GM23248 (cell line): Measurements from ENCODE around the gene CACNA1C. TPM values are rescaled to one million over a fixed set of nuclear protein-coding genes. Genes with fewer than 3 reads are reported as not detected.

ENCODE experiments used
- DNase-seq: peaks from one replicate; pipeline ENCODE4 v3.0.0-alpha.2; 2015
- H2AFZ ChIP-seq: fragments of 200-600 bp; sonication (generic); 2 replicates; pipeline ENCODE4 v1.6.1; 2016; ENCODE audit warnings: antibody characterized with exemption
- H3F3A ChIP-seq: fragments of 200-600 bp; sonication (generic); 2 replicates; pipeline ENCODE4 v1.6.1; 2016; ENCODE audit warnings: mild to moderate bottlenecking, antibody characterized with exemption, mixed run types; ENCODE audit not compliant: insufficient read depth
- H3K27ac ChIP-seq: fragments of 200-600 bp; sonication (generic); 2 replicates; pipeline ENCODE4 v1.5.1; 2016; ENCODE audit warnings: mild to moderate bottlenecking
- H3K27me3 ChIP-seq: fragments of 200-600 bp; sonication (generic); replicated peaks from 2 replicates; pipeline ENCODE4 v1.6.1; 2016; ENCODE audit warnings: mild to moderate bottlenecking; ENCODE audit not compliant: insufficient read depth
- H3K36me3 ChIP-seq: fragments of 200-600 bp; sonication (generic); 2 replicates; pipeline ENCODE4 v1.6.1; 2016; ENCODE audit warnings: low read depth, mild to moderate bottlenecking
- H3K4me1 ChIP-seq: fragments of 200-600 bp; sonication (generic); 2 replicates; pipeline ENCODE4 v1.6.1; 2016; ENCODE audit warnings: mild to moderate bottlenecking; ENCODE audit not compliant: insufficient read depth
- H3K4me2 ChIP-seq: fragments of 200-600 bp; sonication (generic); one replicate; pipeline ENCODE4 v1.6.1; 2016; ENCODE audit warnings: mild to moderate bottlenecking; ENCODE audit not compliant: unreplicated experiment
- H3K4me3 ChIP-seq: fragments of 200-600 bp; sonication (generic); 2 replicates; pipeline ENCODE4 v1.5.1; 2016; ENCODE audit warnings: mild to moderate bottlenecking
- H3K79me2 ChIP-seq: fragments of 200-600 bp; sonication (generic); 2 replicates; pipeline ENCODE4 v1.6.1; 2016; ENCODE audit warnings: mild to moderate bottlenecking; ENCODE audit not compliant: insufficient read depth
- H3K9ac ChIP-seq: fragments of 200-600 bp; sonication (generic); 2 replicates; pipeline ENCODE4 v1.6.1; 2016; ENCODE audit warnings: mild to moderate bottlenecking
- H3K9me2 ChIP-seq: fragments of 200-600 bp; sonication (generic); 2 replicates; pipeline ENCODE4 v1.6.1; 2016; ENCODE audit warnings: mixed run types, mild to moderate bottlenecking, moderate library complexity; ENCODE audit not compliant: insufficient read depth
- H3K9me3 ChIP-seq: fragments of 200-600 bp; sonication (generic); one replicate; pipeline ENCODE4 v1.6.1; 2017; ENCODE audit warnings: low read depth
- H4K20me1 ChIP-seq: fragments of 200-600 bp; sonication (generic); 2 replicates; pipeline ENCODE4 v1.6.0; 2016; ENCODE audit not compliant: insufficient read depth
- EZH2 ChIP-seq: fragments of 200-600 bp; sonication (generic); IDR thresholded peaks from 2 replicates; pipeline ENCODE4 v1.6.1; 2018; ENCODE audit warnings: antibody characterized with exemption, mild to moderate bottlenecking; ENCODE audit not compliant: insufficient read depth, poor library complexity, severe bottlenecking
- EZH2phosphoT487 ChIP-seq: fragments of 200-600 bp; sonication (generic); IDR thresholded peaks from 2 replicates; pipeline ENCODE4 v1.6.1; 2018; ENCODE audit warnings: antibody characterized with exemption, moderate library complexity, mild to moderate bottlenecking, low read depth; ENCODE audit not compliant: insufficient read depth
- WGBS, 2 experiments: methylation state at CpG; one replicate each; pipeline ENCODE4 v1.1.6; 2015 to 2017; ENCODE audit warnings: low lambda C conversion rate in 2 of 2, low coverage in 1 of 2; ENCODE audit errors: missing lambda C conversion rate in 2 of 2; 5-methylcytosine and 5-hydroxymethylcytosine counted together
- in situ Hi-C: fragments of 300-500 bp; cut with MboI; formaldehyde crosslinking; loops from 2 replicates; pipeline ENCODE4 v1.15.0; 2020
- polyA plus RNA-seq: library from polyadenylated mRNA; unstranded; fragments of >200 nt; fragmentation: Nextera tagmentation; extraction: Ambion mirVana; gene quantifications from 2 replicates; pipeline ENCODE4 v1.2.1, GENCODE V29; 2016
- total RNA-seq: library from RNA; depleted of rRNA; stranded (reverse); fragments of >200 nt; shearing (Covaris generic); gene quantifications from 2 replicates; pipeline ENCODE4 v1.2.3, GENCODE V29; 2014

Gene CACNA1C
- total and polyA plus RNA-seq, 2 experiments from 2014 or later, result 4.9 to 11.5 TPM

GRCh38 chr12:2222691-2223090 lies 169.9 kb downstream of the CACNA1C start:
- no peak overlapping the region for H3K27ac ChIP-seq
- no peak overlapping the region for H3K4me3 ChIP-seq
- in situ Hi-C loops, result no loop called here
- no peaks in the 10 kb centered on the region for H3K36me3 ChIP-seq
- DNase-seq, result no peak
- H4K20me1 ChIP-seq, result no peaks in the 10 kb centered on the region; the same call in 1 of the 2 replicates
- peaks cover 13% of the 10 kb centered on the region for H3K4me1 ChIP-seq
- H3K9me3 ChIP-seq, result no peaks in the 10 kb centered on the region
- peaks cover 26% of the 10 kb centered on the region; the same call in 1 of the 2 replicates for H3F3A ChIP-seq
- no peak overlapping the region for H3K9ac ChIP-seq
- 92 to 96% methylated on average over 2 of the region's 2 CpGs for WGBS, 2 experiments
- H3K79me2 ChIP-seq, result peaks cover 17% of the 10 kb centered on the region; the same call in 1 of the 2 replicates
- no peak overlapping the region for H3K4me2 ChIP-seq
- no peaks in the 10 kb centered on the region for H3K9me2 ChIP-seq
- no peak overlapping the region for H2AFZ ChIP-seq
- TF ChIP-seq EZH2 (no peak), EZH2phosphoT487 (no peak)
- no peaks in the 10 kb centered on the region for H3K27me3 ChIP-seq

GRCh38 chr12:2224961-2225360 lies 172.2 kb downstream of the CACNA1C start:
- H2AFZ ChIP-seq, result no peak overlapping the region
- no peaks in the 10 kb centered on the region for H3K36me3 ChIP-seq
- in situ Hi-C loops, result no loop called here
- H3K9me2 ChIP-seq, result no peaks in the 10 kb centered on the region
- no peaks in the 10 kb centered on the region for H4K20me1 ChIP-seq
- H3K9me3 ChIP-seq, result no peaks in the 10 kb centered on the region
- no peak overlapping the region for H3K4me2 ChIP-seq
- no peaks in the 10 kb centered on the region for H3K27me3 ChIP-seq
- H3K27ac ChIP-seq, result no peak overlapping the region
- no peak overlapping the region for H3K9ac ChIP-seq
- 87 to 89% methylated on average over 4 of the region's 4 CpGs for WGBS, 2 experiments
- TF ChIP-seq EZH2phosphoT487 (no peak), EZH2 (no peak)
- H3F3A ChIP-seq, result peaks cover 26% of the 10 kb centered on the region; the same call in 1 of the 2 replicates
- H3K4me1 ChIP-seq, result peaks cover 13% of the 10 kb centered on the region
- no peak for DNase-seq
- peaks cover 25% of the 10 kb centered on the region for H3K79me2 ChIP-seq
- no peak overlapping the region for H3K4me3 ChIP-seq

- DNase-seq, result peak; percentile 60
- H3K9me3 ChIP-seq, result no peaks in the 10 kb centered on the region
- WGBS, 2 experiments, result 38 to 52% methylated on average over 2 of the region's 2 CpGs
Observed at GRCh38 chr12:2225696-2226095, 172.9 kb downstream of the CACNA1C start.

GRCh38 chr12:2226641-2227040 lies 173.9 kb downstream of the CACNA1C start:
- Histone ChIP-seq H3K9me2 (no peaks in the 10 kb centered on the region), H3K27me3 (no peaks in the 10 kb centered on the region), H3F3A (peaks cover 31% of the 10 kb centered on the region; the same call in 1 of the 2 replicates), H3K79me2 (peaks cover 13% of the 10 kb centered on the region; the same call in 1 of the 2 replicates), H2AFZ (no peak overlapping the region), H3K36me3 (no peaks in the 10 kb centered on the region), H3K9me3 (no peaks in the 10 kb centered on the region), H3K27ac (no peak overlapping the region), H3K4me1 (peaks cover 17% of the 10 kb centered on the region), H4K20me1 (no peaks in the 10 kb centered on the region), H3K9ac (no peak overlapping the region), H3K4me3 (no peak overlapping the region), H3K4me2 (no peak overlapping the region)
- no peak for TF ChIP-seq EZH2phosphoT487
- no peak for TF ChIP-seq EZH2
- 46 to 52% methylated on average over 8 of the region's 8 CpGs for WGBS, 2 experiments
- DNase-seq, result peak; percentile 22
- in situ Hi-C loops, result no loop called here

More at GRCh38 chr12:2225696-2226095, 172.9 kb downstream of the CACNA1C start:
- H3K79me2 ChIP-seq, result peaks cover 22% of the 10 kb centered on the region
- in situ Hi-C loops, result no loop called here
- H3K27ac ChIP-seq, result no peak overlapping the region
- H3K4me2 ChIP-seq, result no peak overlapping the region
- H2AFZ ChIP-seq, result no peak overlapping the region
- H3K4me1 ChIP-seq, result peaks cover 13% of the 10 kb centered on the region
- no peaks in the 10 kb centered on the region for H3K9me2 ChIP-seq
- H3F3A ChIP-seq, result peaks cover 26% of the 10 kb centered on the region; the same call in 1 of the 2 replicates
- TF ChIP-seq EZH2 (no peak), EZH2phosphoT487 (no peak)
- H3K9ac ChIP-seq, result no peak overlapping the region
- no peak overlapping the region for H3K4me3 ChIP-seq
- H4K20me1 ChIP-seq, result no peaks in the 10 kb centered on the region
- no peaks in the 10 kb centered on the region for H3K27me3 ChIP-seq
- no peaks in the 10 kb centered on the region for H3K36me3 ChIP-seq

GRCh38 chr12:2227360-2227759 lies 174.6 kb downstream of the CACNA1C start:
- H3K36me3 ChIP-seq, result no peaks in the 10 kb centered on the region
- no peaks in the 10 kb centered on the region for H3K9me3 ChIP-seq
- peaks cover 13% of the 10 kb centered on the region; the same call in 1 of the 2 replicates for H3K79me2 ChIP-seq
- H3K27ac ChIP-seq, result no peak overlapping the region
- no peaks in the 10 kb centered on the region for H4K20me1 ChIP-seq
- H2AFZ ChIP-seq, result no peak overlapping the region
- H3F3A ChIP-seq, result peaks cover 37% of the 10 kb centered on the region; the same call in 1 of the 2 replicates
- TF ChIP-seq EZH2phosphoT487 (no peak), EZH2 (no peak)
- no peak for DNase-seq
- no peak overlapping the region for H3K4me3 ChIP-seq
- in situ Hi-C loops, result no loop called here
- 59% methylated on average over 1 of the region's 1 CpG for WGBS, 2 experiments
- H3K4me1 ChIP-seq, result peaks cover 19% of the 10 kb centered on the region
- no peaks in the 10 kb centered on the region for H3K27me3 ChIP-seq
- H3K9me2 ChIP-seq, result no peaks in the 10 kb centered on the region
- H3K9ac ChIP-seq, result no peak overlapping the region
- no peak overlapping the region for H3K4me2 ChIP-seq
